T-helper 2 cell treated with Interferon-gamma antibody and Interleukin-4, amounts not matched to agents 5 μg/mL and 100 μg/mL, for 36 hours (primary cell): ENCODE data around the gene DPH6.

ENCODE experiments used
- DNase-seq: peaks from one replicate; pipeline ENCODE4 v3.0.0; 2021; ENCODE audit warnings: low spot score
- H3K27ac Mint-ChIP-seq: one replicate; pipeline ENCODE4 v1.8.0; 2021; ENCODE audit warnings: mild to moderate bottlenecking, mixed read lengths
- H3K27me3 Mint-ChIP-seq: one replicate; pipeline ENCODE4 v1.8.0; 2021; ENCODE audit warnings: low read depth, mixed read lengths
- H3K36me3 Mint-ChIP-seq: one replicate; pipeline ENCODE4 v1.8.0; 2021; ENCODE audit warnings: low read depth, mixed read lengths
- H3K4me1 Mint-ChIP-seq: one replicate; pipeline ENCODE4 v1.8.0; 2021; ENCODE audit warnings: low read depth, mixed read lengths
- H3K4me3 Mint-ChIP-seq: one replicate; pipeline ENCODE4 v1.8.0; 2022; ENCODE audit warnings: mild to moderate bottlenecking, moderate library complexity, mixed read lengths
- H3K9me3 Mint-ChIP-seq: one replicate; pipeline ENCODE4 v1.8.0; 2021; ENCODE audit warnings: mixed read lengths

Gene DPH6

DNA sequence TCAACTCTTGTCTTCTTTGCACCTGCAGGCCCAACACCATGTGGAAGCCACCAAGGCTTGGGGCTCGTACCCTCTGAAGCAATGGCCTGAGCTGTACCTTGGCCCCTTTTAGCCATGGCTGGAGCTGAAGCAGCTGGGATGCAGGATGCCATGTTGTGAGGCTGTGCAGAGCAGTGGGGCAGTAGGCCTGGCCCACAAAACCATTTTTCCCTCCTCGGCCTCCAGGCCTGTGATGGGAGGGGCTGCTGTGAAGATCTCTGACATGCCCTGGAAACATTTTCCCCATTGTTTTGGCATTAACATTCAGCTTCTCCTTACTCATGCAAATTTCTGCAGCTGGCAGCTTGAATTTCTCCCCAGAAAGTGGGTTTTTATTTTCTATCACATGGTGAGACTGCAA, 58.5 kb downstream of the DPH6 start:
- peaks cover 22% of the 10 kb centered on the region for H3K9me3 Mint-ChIP-seq
- no peak for DNase-seq
- H3K27me3 Mint-ChIP-seq = no peaks in the 10 kb centered on the region
- H3K4me3 Mint-ChIP-seq = no peak overlapping the region
- H3K36me3 Mint-ChIP-seq = peaks cover 14% of the 10 kb centered on the region
- no peaks in the 10 kb centered on the region for H3K4me1 Mint-ChIP-seq
- no peak overlapping the region for H3K27ac Mint-ChIP-seq

DNA sequence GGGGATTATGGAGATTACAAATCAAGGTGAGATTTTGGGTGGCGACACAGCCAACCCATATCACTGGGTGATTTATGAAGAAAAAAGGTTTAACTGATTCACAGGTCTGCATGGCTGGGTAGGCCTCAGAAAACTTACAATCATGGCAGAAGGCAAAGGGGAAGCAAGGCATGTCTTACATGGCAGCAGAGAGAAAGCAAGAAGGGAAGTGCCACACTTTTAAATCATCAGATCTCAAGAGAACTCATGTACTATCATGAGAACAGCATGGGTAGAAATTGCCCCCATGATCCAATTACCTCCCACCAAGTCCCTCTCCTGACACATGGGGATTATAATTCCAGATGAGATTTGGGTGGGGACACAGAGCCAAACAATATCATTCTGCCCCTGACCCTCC, 59.7 kb downstream of the DPH6 start:
- Mint-ChIP-seq H3K4me3 (no peak overlapping the region), H3K9me3 (peaks cover 22% of the 10 kb centered on the region), H3K4me1 (no peaks in the 10 kb centered on the region), H3K27me3 (no peaks in the 10 kb centered on the region), H3K27ac (no peak overlapping the region), H3K36me3 (peaks cover 14% of the 10 kb centered on the region)
- DNase-seq = no peak

GRCh38 chr15:35485411-35485810, 60.6 kb downstream of the DPH6 start:
- DNase-seq = no peak
- Mint-ChIP-seq H3K36me3 (peaks cover 14% of the 10 kb centered on the region), H3K27ac (no peak overlapping the region), H3K4me1 (no peaks in the 10 kb centered on the region), H3K9me3 (peaks cover 22% of the 10 kb centered on the region), H3K4me3 (no peak overlapping the region), H3K27me3 (no peaks in the 10 kb centered on the region)

DNA sequence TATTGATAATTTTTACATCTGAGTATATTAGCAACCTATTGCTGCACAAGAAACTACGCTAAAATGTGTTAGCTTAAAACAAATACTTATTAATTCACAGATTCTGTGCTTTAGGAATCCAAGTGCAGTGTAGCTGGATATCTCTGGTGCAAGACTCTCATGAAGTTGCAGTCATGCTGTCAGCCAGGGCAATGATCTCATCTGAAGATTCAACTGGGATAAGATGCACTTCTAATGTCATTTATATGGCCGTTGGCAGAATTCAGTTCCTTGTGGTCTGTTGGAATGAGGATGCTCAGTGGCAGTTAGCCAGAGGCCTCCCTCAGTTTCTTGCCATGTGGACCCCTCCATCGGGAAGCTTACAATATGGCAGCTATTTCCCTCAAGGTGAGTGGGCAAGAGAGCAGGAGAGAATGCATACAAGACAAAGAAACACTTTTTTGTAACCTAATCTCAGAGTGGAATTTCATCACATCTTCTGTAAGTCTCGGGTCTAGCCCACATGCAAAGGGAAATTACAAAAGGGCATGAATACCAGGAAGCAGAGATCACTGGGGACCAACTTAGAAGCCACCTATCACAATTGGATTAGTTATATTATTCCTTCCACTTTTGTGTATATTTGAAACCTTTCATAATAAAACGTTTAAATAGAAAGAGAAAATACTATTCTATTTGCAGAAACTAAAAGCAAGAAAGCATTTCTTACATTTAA, 61.6 kb downstream of the DPH6 start:
- Mint-ChIP-seq H3K36me3 (peaks cover 14% of the 10 kb centered on the region), H3K4me1 (no peaks in the 10 kb centered on the region), H3K4me3 (no peak overlapping the region), H3K9me3 (peaks cover 22% of the 10 kb centered on the region), H3K27me3 (no peaks in the 10 kb centered on the region), H3K27ac (no peak overlapping the region)
- DNase-seq = no peak

GRCh38 chr15:35481992-35482391, 64.0 kb downstream of the DPH6 start:
- H3K9me3 Mint-ChIP-seq = peaks cover 12% of the 10 kb centered on the region
- no peak overlapping the region for H3K4me3 Mint-ChIP-seq
- no peak overlapping the region for H3K27ac Mint-ChIP-seq
- DNase-seq = no peak
- no peaks in the 10 kb centered on the region for H3K4me1 Mint-ChIP-seq
- H3K36me3 Mint-ChIP-seq = peaks cover 7% of the 10 kb centered on the region
- no peaks in the 10 kb centered on the region for H3K27me3 Mint-ChIP-seq

- H3K27me3 Mint-ChIP-seq = no peaks in the 10 kb centered on the region
Measured at GRCh38 chr15:35481064-35481463, 64.9 kb downstream of the DPH6 start.

GRCh38 chr15:35479423-35479822, 66.5 kb downstream of the DPH6 start:
- DNase-seq = no peak
- Mint-ChIP-seq H3K36me3 (no peaks in the 10 kb centered on the region), H3K27me3 (no peaks in the 10 kb centered on the region), H3K4me3 (no peak overlapping the region), H3K27ac (no peak overlapping the region), H3K4me1 (no peaks in the 10 kb centered on the region), H3K9me3 (no peaks in the 10 kb centered on the region)

More at GRCh38 chr15:35481064-35481463, 64.9 kb downstream of the DPH6 start:
- Mint-ChIP-seq H3K36me3 (peaks cover 3% of the 10 kb centered on the region), H3K9me3 (peaks cover 5% of the 10 kb centered on the region), H3K4me3 (no peak overlapping the region), H3K27ac (no peak overlapping the region), H3K4me1 (no peaks in the 10 kb centered on the region)
- no peak for DNase-seq

GRCh38 chr15:35477312-35478262, 68.4 kb downstream of the DPH6 start:
- Mint-ChIP-seq H3K4me1 (no peaks in the 10 kb centered on the region), H3K36me3 (no peaks in the 10 kb centered on the region), H3K27me3 (no peaks in the 10 kb centered on the region), H3K9me3 (no peaks in the 10 kb centered on the region), H3K27ac (no peak overlapping the region), H3K4me3 (no peak overlapping the region)
- no peak for DNase-seq

- Mint-ChIP-seq H3K36me3 (no peaks in the 10 kb centered on the region), H3K27ac (no peak overlapping the region), H3K27me3 (no peaks in the 10 kb centered on the region), H3K4me3 (no peak overlapping the region), H3K9me3 (no peaks in the 10 kb centered on the region), H3K4me1 (no peaks in the 10 kb centered on the region)
- no peak for DNase-seq
Measured at GRCh38 chr15:35471024-35471423, 74.9 kb downstream of the DPH6 start.

DNA sequence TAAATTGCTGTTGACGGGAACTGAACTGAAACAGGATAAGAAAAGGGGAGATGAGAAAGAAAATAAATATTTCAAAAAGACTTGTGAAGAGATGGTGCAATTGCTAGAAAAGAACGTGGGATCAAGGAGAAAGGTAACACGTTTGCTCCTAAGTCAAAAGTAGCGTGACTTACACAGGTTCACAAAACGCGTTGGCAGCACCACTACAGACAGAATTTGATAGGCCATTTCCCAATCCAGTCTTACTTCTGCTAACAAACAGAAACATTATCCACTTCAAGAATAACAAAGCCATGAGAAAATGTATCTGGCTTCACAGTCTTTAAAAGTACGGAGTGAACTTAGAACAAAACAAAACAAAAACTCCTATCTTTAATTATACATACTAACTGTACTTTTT, 75.5 kb downstream of the DPH6 start:
- Mint-ChIP-seq H3K4me1 (no peaks in the 10 kb centered on the region), H3K27me3 (no peaks in the 10 kb centered on the region), H3K4me3 (no peak overlapping the region), H3K9me3 (no peaks in the 10 kb centered on the region), H3K27ac (no peak overlapping the region), H3K36me3 (no peaks in the 10 kb centered on the region)
- DNase-seq = no peak

- Mint-ChIP-seq H3K27me3 (no peaks in the 10 kb centered on the region), H3K36me3 (no peaks in the 10 kb centered on the region), H3K4me1 (no peaks in the 10 kb centered on the region), H3K27ac (no peak overlapping the region), H3K9me3 (no peaks in the 10 kb centered on the region), H3K4me3 (no peak overlapping the region)
- no peak for DNase-seq
Measured at GRCh38 chr15:35466476-35466875, 79.5 kb downstream of the DPH6 start.

DNA sequence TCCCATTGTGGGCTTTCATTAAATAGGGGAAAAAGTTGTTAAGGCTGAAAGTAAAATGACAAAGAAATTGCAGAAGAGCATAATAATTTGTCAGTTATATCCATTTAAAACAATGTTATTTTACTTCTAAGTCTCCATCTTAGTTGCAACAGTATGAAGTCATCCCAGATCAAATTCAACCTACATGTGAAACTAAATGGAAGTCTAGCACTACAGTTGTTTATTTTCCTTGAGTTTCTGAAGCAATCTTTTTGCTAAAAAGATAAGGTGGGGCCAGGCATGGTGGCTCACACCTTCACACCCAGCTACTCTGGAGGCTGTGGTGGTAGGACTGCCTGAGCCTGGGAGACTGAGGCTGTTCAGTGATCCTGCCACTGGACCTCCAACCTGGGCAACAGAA, 80.2 kb downstream of the DPH6 start:
- Mint-ChIP-seq H3K4me3 (no peak overlapping the region), H3K27ac (no peak overlapping the region), H3K27me3 (no peaks in the 10 kb centered on the region), H3K4me1 (no peaks in the 10 kb centered on the region), H3K9me3 (no peaks in the 10 kb centered on the region), H3K36me3 (no peaks in the 10 kb centered on the region)
- DNase-seq = no peak

DNA sequence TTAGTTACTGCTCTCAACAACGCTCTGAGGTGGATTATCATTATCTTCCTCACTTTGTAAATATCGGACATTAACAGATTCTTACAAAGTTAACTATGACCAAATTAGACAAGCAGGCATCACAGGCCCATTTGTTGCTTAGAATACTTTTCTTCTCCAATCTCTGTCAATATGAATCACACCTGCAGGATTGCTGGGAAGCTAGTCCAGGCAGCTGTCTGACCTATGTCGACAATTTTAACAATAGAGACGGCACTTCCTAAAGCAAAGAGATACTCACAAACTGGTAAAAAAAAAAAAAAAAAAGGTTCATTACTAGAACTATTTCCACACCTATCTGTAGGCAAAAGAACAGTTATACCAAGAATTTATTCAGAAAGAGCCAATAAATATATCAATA, 85.3 kb downstream of the DPH6 start:
- H3K36me3 Mint-ChIP-seq = no peaks in the 10 kb centered on the region
- no peaks in the 10 kb centered on the region for H3K9me3 Mint-ChIP-seq
- no peak overlapping the region for H3K4me3 Mint-ChIP-seq
- H3K4me1 Mint-ChIP-seq = no peaks in the 10 kb centered on the region
- no peaks in the 10 kb centered on the region for H3K27me3 Mint-ChIP-seq
- H3K27ac Mint-ChIP-seq = no peak overlapping the region
- no peak for DNase-seq

DNA sequence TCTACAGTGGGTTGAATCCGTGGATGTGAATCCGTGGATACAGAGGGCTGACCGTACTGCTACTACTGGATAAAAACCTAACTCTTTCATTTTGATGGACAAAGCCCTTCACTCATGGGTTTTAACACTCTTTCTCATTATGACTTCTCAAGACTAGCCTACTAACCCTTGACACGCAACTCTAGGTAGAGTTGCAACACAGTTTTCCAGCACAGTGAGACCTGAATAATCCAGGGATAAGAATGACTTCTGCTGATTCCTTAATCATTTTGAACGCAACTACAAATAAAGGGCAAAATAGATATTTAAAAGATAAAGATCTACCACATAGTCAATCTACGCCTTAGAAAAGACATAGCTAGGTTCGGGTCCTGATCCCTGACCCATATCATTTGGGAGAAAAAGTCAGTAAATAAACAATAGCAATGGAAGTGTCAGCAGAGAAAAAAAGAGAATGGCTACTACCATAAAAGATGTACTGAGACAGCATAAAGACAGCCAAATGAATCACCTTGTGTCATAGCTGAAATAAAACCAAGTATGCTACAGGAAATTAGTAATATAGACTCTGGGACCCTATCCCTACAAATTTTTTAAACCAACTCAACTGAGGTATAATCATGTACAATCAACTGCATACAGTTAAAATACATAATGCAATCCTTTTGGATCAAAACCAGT, 87.6 kb downstream of the DPH6 start:
- no peak for DNase-seq
- Mint-ChIP-seq H3K27ac (no peak overlapping the region), H3K27me3 (no peaks in the 10 kb centered on the region), H3K36me3 (no peaks in the 10 kb centered on the region), H3K4me3 (no peak overlapping the region), H3K4me1 (no peaks in the 10 kb centered on the region), H3K9me3 (no peaks in the 10 kb centered on the region)
